K562 (cell line): ENCODE results near the gene CUL1. TPM values are rescaled to one million over a fixed set of nuclear protein-coding genes. Genes with fewer than 3 reads are reported as not detected.
A peak's percentile ranks its signal among the peaks of the same experiment; 100 is the strongest.

Experiments
- ADNP ChIP-seq: fragments of 200-800 bp; sonication (Bioruptor generic); IDR thresholded peaks from 2 replicates; pipeline ENCODE4 v1.6.1; 2016; ENCODE audit warnings: missing genetic modification characterization, missing compliant biosample characterization
- ATF7 ChIP-seq: fragments of 450-650 bp; IDR thresholded peaks from 2 replicates; pipeline ENCODE4 v1.7.1; 2014; ENCODE audit warnings: mild to moderate bottlenecking, moderate library complexity
- ETV1 ChIP-seq: fragments of 450-650 bp; conservative IDR thresholded peaks from 2 replicates; pipeline ENCODE4 v1.6.1; 2016; ENCODE audit warnings: missing genetic modification characterization, control low read depth, low read depth, missing compliant biosample characterization
- FOS ChIP-seq: IDR thresholded peaks from 3 replicates; pipeline ENCODE4 v1.6.1; 2011; ENCODE audit not compliant: insufficient read length; ENCODE audit errors: extremely low read depth
- FOXA1 ChIP-seq: fragments of 450-650 bp; IDR thresholded peaks from 2 replicates; pipeline ENCODE4 v1.6.1; 2016; ENCODE audit warnings: mild to moderate bottlenecking, borderline replicate concordance
- GTF2E2 ChIP-seq: fragments of 200-800 bp; sonication (Bioruptor generic); IDR thresholded peaks from 2 replicates; pipeline ENCODE4 v1.6.1; 2016; ENCODE audit warnings: missing genetic modification characterization, missing compliant biosample characterization
- HCFC1 ChIP-seq: IDR thresholded peaks from 2 replicates; pipeline ENCODE4 v1.6.1; 2012; ENCODE audit warnings: low read depth, low read length, improper control_type of control experiment
- HDAC1 ChIP-seq, 2 experiments: fragments of 450-650 bp; IDR thresholded peaks; 2 replicates each; pipeline ENCODE4 v1.6.1; 2016 to 2017; ENCODE audit warnings: inconsistent platforms in 1 of 2, mild to moderate bottlenecking in 1 of 2, moderate library complexity in 1 of 2
- NUFIP1 ChIP-seq: fragments of 450-650 bp; IDR thresholded peaks from 2 replicates; pipeline ENCODE4 v1.6.1; 2018; ENCODE audit not compliant: partially characterized antibody
- OTX1 ChIP-seq: fragments of 450-650 bp; formaldehyde crosslinking; IDR thresholded peaks from 2 replicates; pipeline ENCODE4 v1.4.0; 2022; ENCODE audit warnings: mild to moderate bottlenecking
- RFX7 ChIP-seq: fragments of 250-450 bp; sonication (Bioruptor Pico); IDR thresholded peaks from 2 replicates; pipeline ENCODE4 v1.5.1; 2021; ENCODE audit warnings: mild to moderate bottlenecking
- SNIP1 ChIP-seq: fragments of 450-650 bp; IDR thresholded peaks from 2 replicates; pipeline ENCODE4 v1.7.1; 2017; ENCODE audit warnings: low read depth, mild to moderate bottlenecking
- STAG1 ChIP-seq: sonication (generic); formaldehyde crosslinking; IDR thresholded peaks from 2 replicates; pipeline ENCODE4 v1.5.0; 2020; ENCODE audit warnings: missing genetic modification reagents, borderline replicate concordance
- TEAD2 ChIP-seq: fragments of 450-650 bp; IDR thresholded peaks from 2 replicates; pipeline ENCODE4 v1.6.1; 2016; ENCODE audit warnings: missing genetic modification characterization, control low read depth, missing compliant biosample characterization
- ZBED1 ChIP-seq: IDR thresholded peaks from 2 replicates; pipeline ENCODE4 v1.6.1; 2014
- ZKSCAN1 ChIP-seq: fragments of 150-350 bp; IDR thresholded peaks from 2 replicates; pipeline ENCODE4 v1.6.1; 2016; ENCODE audit warnings: low read depth, low read length
- ZKSCAN8 ChIP-seq: fragments of 200-800 bp; sonication (Bioruptor generic); IDR thresholded peaks from 2 replicates; pipeline ENCODE4 v1.6.1; 2016; ENCODE audit warnings: missing genetic modification characterization, missing compliant biosample characterization
- ZNF143 ChIP-seq: sonication (generic); formaldehyde crosslinking; IDR thresholded peaks from 2 replicates; pipeline ENCODE4 v1.9.0; 2022; ENCODE audit warnings: mild to moderate bottlenecking, missing genetic modification reagents
- ZNF239 ChIP-seq: fragments of 250-450 bp; sonication (Bioruptor Pico); IDR thresholded peaks from 2 replicates; pipeline ENCODE4 v1.4.0; 2020; ENCODE audit warnings: mild to moderate bottlenecking
- ZNF311 ChIP-seq: fragments of 250-450 bp; sonication (Bioruptor Pico); IDR thresholded peaks from 2 replicates; pipeline ENCODE4 v1.4.0; 2020; ENCODE audit warnings: mild to moderate bottlenecking, moderate library complexity
- ZNF41 ChIP-seq: fragments of 250-450 bp; sonication (Bioruptor Pico); conservative IDR thresholded peaks from 2 replicates; pipeline ENCODE4 v1.4.0; 2020; ENCODE audit warnings: mild to moderate bottlenecking
- ZNF717 ChIP-seq: fragments of 250-450 bp; sonication (Bioruptor Pico); IDR thresholded peaks from 2 replicates; pipeline ENCODE4 v1.5.0; 2021
- ZNF785 ChIP-seq: fragments of 250-450 bp; sonication (Bioruptor Pico); IDR thresholded peaks from 2 replicates; pipeline ENCODE4 v1.4.0; 2020; ENCODE audit warnings: mild to moderate bottlenecking
- polyA plus RNA-seq, 8 experiments: library from polyadenylated mRNA; depleted of rRNA in 4 of 8; stranded (reverse) in 5 of 8; unstranded in 3 of 8; fragments of >200 nt; fragmentation: Nextera tagmentation in 2 of 8; fragmentation: Illumina TruSeq in 1 of 8; extraction: Ambion mirVana in 2 of 8; extraction: Trizol in 1 of 8; gene quantifications; 2 replicates each; pipeline versions ENCODE4 v1.2.1 to v1.2.3, GENCODE V29; 2011 to 2014; ENCODE audit warnings: inconsistent platforms in 1 of 8, missing spikeins in 1 of 8
- total RNA-seq, 7 experiments: library from RNA; depleted of rRNA in 6 of 7; stranded (reverse); fragments of >200 nt in 6 of 7; fragmentation: Illumina TruSeq in 2 of 7; extraction: Trizol in 2 of 7; gene quantifications; 2 replicates each; pipeline versions ENCODE4 v1.2.1 to v1.2.3, GENCODE V29; 2011 to 2021; ENCODE audit warnings: low replicate concordance in 1 of 7
- TF ChIP-seq, protein P1 (sequence below): fragments of 250-450 bp; sonication (Bioruptor Pico); IDR thresholded peaks from 2 replicates; pipeline ENCODE4 v1.5.0; 2020; ENCODE audit warnings: mild to moderate bottlenecking, borderline replicate concordance
- TF ChIP-seq, protein P2 (sequence below), 2 experiments: fragments of 200-800 bp in 1 of 2; sonication (Bioruptor generic) in 1 of 2; sonication (generic) in 1 of 2; formaldehyde crosslinking in 1 of 2; IDR thresholded peaks in 1 of 2; conservative IDR thresholded peaks in 1 of 2; 2 replicates each; pipeline versions ENCODE4 v1.5.0 to v1.6.1; 2016 to 2020; ENCODE audit warnings: missing compliant biosample characterization in 1 of 2, missing genetic modification characterization in 1 of 2, missing genetic modification reagents in 1 of 2
- TF ChIP-seq, protein P3 (sequence below): sonication (generic); formaldehyde crosslinking; IDR thresholded peaks from 2 replicates; pipeline ENCODE4 v1.8.0; 2023; ENCODE audit warnings: mild to moderate bottlenecking, missing genetic modification reagents
- TF ChIP-seq, protein P4 (sequence below): sonication (generic); formaldehyde crosslinking; IDR thresholded peaks from 2 replicates; pipeline ENCODE4 v1.8.0; 2022; ENCODE audit warnings: mild to moderate bottlenecking, missing genetic modification reagents

Gene CUL1
- total and polyA plus RNA-seq, 9 of the 15 experiments (the other 6 are each of a cell fraction or from before 2014, with no cell fraction given): 31.5 to 107 (median 96.5) TPM

DNA sequence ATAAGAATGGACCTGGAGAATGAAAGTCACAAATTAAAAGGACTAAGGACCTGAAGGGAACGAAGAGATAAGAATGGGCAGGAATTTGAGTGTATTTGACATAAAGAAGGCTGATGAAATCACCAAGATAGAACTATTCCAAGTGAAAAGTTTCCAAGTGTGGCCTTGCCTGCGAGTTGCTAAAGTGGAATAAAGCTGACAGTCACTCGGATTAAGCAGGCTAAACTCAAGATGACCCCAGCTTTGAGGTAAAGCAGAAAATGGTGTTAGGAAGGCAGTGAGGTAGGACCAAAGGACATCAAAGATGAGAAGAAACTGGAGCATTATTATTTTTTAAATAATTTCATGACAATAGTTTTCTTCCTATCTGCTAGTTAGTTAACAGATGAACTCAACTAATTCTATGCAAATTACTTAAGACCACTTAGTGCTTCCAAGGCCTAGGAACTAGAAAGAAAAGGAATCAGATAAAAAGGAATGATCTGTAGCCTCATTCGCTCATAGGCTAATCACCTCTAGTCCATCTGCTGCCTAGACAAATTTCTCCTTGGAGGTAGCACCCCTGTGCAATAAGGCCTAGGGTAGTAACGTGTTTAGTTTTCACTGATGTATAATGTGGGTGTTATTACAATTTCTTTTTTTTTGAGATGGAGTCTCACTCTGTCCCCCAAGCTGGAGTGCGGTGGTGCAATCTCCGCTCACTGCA is 150.8 kb downstream of the CUL1 start (continued):
- TF ChIP-seq, protein P1, sequence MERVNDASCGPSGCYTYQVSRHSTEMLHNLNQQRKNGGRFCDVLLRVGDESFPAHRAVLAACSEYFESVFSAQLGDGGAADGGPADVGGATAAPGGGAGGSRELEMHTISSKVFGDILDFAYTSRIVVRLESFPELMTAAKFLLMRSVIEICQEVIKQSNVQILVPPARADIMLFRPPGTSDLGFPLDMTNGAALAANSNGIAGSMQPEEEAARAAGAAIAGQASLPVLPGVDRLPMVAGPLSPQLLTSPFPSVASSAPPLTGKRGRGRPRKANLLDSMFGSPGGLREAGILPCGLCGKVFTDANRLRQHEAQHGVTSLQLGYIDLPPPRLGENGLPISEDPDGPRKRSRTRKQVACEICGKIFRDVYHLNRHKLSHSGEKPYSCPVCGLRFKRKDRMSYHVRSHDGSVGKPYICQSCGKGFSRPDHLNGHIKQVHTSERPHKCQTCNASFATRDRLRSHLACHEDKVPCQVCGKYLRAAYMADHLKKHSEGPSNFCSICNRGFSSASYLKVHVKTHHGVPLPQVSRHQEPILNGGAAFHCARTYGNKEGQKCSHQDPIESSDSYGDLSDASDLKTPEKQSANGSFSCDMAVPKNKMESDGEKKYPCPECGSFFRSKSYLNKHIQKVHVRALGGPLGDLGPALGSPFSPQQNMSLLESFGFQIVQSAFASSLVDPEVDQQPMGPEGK (CRISPR knock-in tag): no peak
- TF ChIP-seq ETV1 (tag) (no peak), ZNF311 (no peak), ZBED1 (no peak), TEAD2 (no peak), ZNF239 (CRISPR knock-in tag) (no peak), ZKSCAN8 (no peak), NUFIP1 (no peak), ZNF785 (CRISPR knock-in tag) (no peak), STAG1 (CRISPR knock-in tag) (no peak), ADNP (tag) (no peak), FOXA1 (no peak), GTF2E2 (tag) (no peak), ZNF717 (CRISPR knock-in tag) (no peak), HDAC1 (IDR thresholded peaks at IDR 0.05) (peak in 1 of 2 experiments; percentile 23; a peak in 1 of 4 replicates), ZKSCAN1 (no peak), ATF7 (0 out of 2 replicates have a peak, but pooled peaks have one; percentile 9), FOS (no peak), ZNF41 (CRISPR knock-in tag) (no peak), HCFC1 (no peak), RFX7 (CRISPR knock-in tag) (no peak), OTX1 (CRISPR knock-in tag) (no peak), SNIP1 (no peak), ZNF143 (CRISPR knock-in tag) (no peak)
- TF ChIP-seq, protein P2, sequence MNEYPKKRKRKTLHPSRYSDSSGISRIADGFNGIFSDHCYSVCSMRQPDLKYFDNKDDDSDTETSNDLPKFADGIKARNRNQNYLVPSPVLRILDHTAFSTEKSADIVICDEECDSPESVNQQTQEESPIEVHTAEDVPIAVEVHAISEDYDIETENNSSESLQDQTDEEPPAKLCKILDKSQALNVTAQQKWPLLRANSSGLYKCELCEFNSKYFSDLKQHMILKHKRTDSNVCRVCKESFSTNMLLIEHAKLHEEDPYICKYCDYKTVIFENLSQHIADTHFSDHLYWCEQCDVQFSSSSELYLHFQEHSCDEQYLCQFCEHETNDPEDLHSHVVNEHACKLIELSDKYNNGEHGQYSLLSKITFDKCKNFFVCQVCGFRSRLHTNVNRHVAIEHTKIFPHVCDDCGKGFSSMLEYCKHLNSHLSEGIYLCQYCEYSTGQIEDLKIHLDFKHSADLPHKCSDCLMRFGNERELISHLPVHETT (CRISPR knock-in tag; conservative IDR thresholded peaks at IDR 0.05 in 1 of 2, IDR thresholded peaks at IDR 0.05 in 1 of 2): no peak
- TF ChIP-seq, protein P3, sequence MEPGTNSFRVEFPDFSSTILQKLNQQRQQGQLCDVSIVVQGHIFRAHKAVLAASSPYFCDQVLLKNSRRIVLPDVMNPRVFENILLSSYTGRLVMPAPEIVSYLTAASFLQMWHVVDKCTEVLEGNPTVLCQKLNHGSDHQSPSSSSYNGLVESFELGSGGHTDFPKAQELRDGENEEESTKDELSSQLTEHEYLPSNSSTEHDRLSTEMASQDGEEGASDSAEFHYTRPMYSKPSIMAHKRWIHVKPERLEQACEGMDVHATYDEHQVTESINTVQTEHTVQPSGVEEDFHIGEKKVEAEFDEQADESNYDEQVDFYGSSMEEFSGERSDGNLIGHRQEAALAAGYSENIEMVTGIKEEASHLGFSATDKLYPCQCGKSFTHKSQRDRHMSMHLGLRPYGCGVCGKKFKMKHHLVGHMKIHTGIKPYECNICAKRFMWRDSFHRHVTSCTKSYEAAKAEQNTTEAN (CRISPR knock-in tag): no peak
- TF ChIP-seq, protein P4, sequence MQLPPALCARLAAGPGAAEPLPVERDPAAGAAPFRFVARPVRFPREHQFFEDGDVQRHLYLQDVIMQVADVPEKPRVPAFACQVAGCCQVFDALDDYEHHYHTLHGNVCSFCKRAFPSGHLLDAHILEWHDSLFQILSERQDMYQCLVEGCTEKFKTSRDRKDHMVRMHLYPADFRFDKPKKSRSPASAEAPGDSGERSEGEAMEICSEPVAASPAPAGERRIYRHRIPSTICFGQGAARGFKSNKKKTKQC: no peak
